GM12878 (cell line): ENCODE measurements around the gene VSTM1. TPM values are rescaled to one million over a fixed set of nuclear protein-coding genes. Genes with fewer than 3 reads are reported as not detected.
A peak's percentile ranks its signal among the peaks of the same experiment; 100 is the strongest.

Experiments used
- ATAC-seq: fragments of 200-7000 bp; cut with Tn5 transposase; 3 replicates; pipeline ENCODE4 v1.9.1; 2020; ENCODE audit warnings: mild to moderate bottlenecking, moderate library complexity
- BruUV-seq: library from RNA; stranded (reverse); fragments of 400-500 nt; replicated peaks from 2 replicates; lab custom pipeline; 2021; lab: Mats Ljungman, UMichigan
- CTCF ChIA-PET: fragments of 300-600 bp; sonication (Branson Sonifier 250); formaldehyde crosslinking; extraction: SDS; loops from one replicate; lab custom pipeline; 2021; ENCODE audit warnings: inconsistent platforms; lab: Yijun Ruan, JAX
- POLR2A ChIA-PET: fragments of 350-600 bp; formaldehyde crosslinking; extraction: SDS; loops from one replicate; lab custom pipeline; 2021; ENCODE audit warnings: inconsistent platforms; lab: Charles Lee
- RAD21 ChIA-PET: fragments of 300-600 bp; sonication (Branson Sonifier 250); formaldehyde crosslinking; loops from one replicate; lab custom pipeline; 2023; ENCODE audit warnings: antibody characterized with exemption; ENCODE audit not compliant: unreplicated experiment; lab: Charles Lee
- SMC1A ChIA-PET: fragments of 300-600 bp; sonication (Branson Sonifier 250); formaldehyde crosslinking; loops from one replicate; lab custom pipeline; 2023; ENCODE audit not compliant: unreplicated experiment, uncharacterized antibody; lab: Charles Lee
- DNase-seq: peaks from one replicate; pipeline ENCODE4 v3.0.0-alpha.2; 2011; ENCODE audit warnings: low read depth, low spot score
- FAIRE-seq: peaks from 3 replicates; lab custom pipeline; 2011; peaks lifted over from hg19 to GRCh38; lab: Jason Lieb, UNC
- H2AFZ ChIP-seq: 2 replicates; pipeline ENCODE4 v1.6.0; 2011; ENCODE audit warnings: low read depth, low read length, control low read depth; ENCODE audit not compliant: control insufficient read depth
- H3K27ac ChIP-seq: 2 replicates; pipeline ENCODE4 v1.5.1; 2011; ENCODE audit warnings: control low read depth; ENCODE audit not compliant: control insufficient read depth, insufficient read depth
- H3K27me3 ChIP-seq, 2 experiments: replicated peaks in 1 of 2; 2 replicates each; pipeline versions ENCODE4 v1.6.0 to v1.6.1; 2011; ENCODE audit warnings: low read length in 1 of 2; ENCODE audit not compliant: control insufficient read depth in 2 of 2, insufficient read depth in 2 of 2
- H3K36me3 ChIP-seq, 2 experiments: 2 replicates each; pipeline ENCODE4 v1.5.1; 2011; ENCODE audit warnings: low read length in 1 of 2; ENCODE audit not compliant: control insufficient read depth in 2 of 2, insufficient read depth in 2 of 2
- H3K4me1 ChIP-seq: 2 replicates; pipeline ENCODE4 v1.6.1; 2011; ENCODE audit warnings: mild to moderate bottlenecking, low read length, moderate library complexity, mixed read lengths; ENCODE audit not compliant: control insufficient read depth, insufficient read depth
- H3K4me2 ChIP-seq: 2 replicates; pipeline ENCODE4 v1.6.0; 2011; ENCODE audit warnings: control low read depth; ENCODE audit not compliant: control insufficient read depth, insufficient read depth
- H3K4me3 ChIP-seq: fragments of 200-600 bp; sonication (generic); 2 replicates; pipeline ENCODE4 v1.5.1; 2016
- H3K79me2 ChIP-seq: 2 replicates; pipeline ENCODE4 v1.6.0; 2011; ENCODE audit warnings: low read length; ENCODE audit not compliant: control insufficient read depth, insufficient read depth
- H3K9ac ChIP-seq: 2 replicates; pipeline ENCODE4 v1.8.0; 2011; ENCODE audit warnings: low read length, control low read depth, mixed read lengths; ENCODE audit not compliant: control insufficient read depth, insufficient read depth
- H3K9me3 ChIP-seq: replicated peaks from 3 replicates; pipeline ENCODE4 v1.5.1; 2011; ENCODE audit warnings: mild to moderate bottlenecking, low read length; ENCODE audit not compliant: control insufficient read depth, insufficient read depth
- H4K20me1 ChIP-seq: 2 replicates; pipeline ENCODE4 v1.6.0; 2011; ENCODE audit not compliant: control insufficient read depth, insufficient read depth
- BACH1 ChIP-seq: fragments of 450-650 bp; IDR thresholded peaks from 2 replicates; pipeline ENCODE4 v1.6.1; 2017; ENCODE audit warnings: mild to moderate bottlenecking, borderline replicate concordance
- MTA2 ChIP-seq: fragments of 450-650 bp; IDR thresholded peaks from 2 replicates; pipeline ENCODE4 v1.6.1; 2016; ENCODE audit warnings: low read depth, mild to moderate bottlenecking, moderate library complexity
- NKRF ChIP-seq: fragments of 450-650 bp; conservative IDR thresholded peaks from 2 replicates; pipeline ENCODE4 v1.6.1; 2017; ENCODE audit warnings: mild to moderate bottlenecking, moderate library complexity
- RAD51 ChIP-seq: fragments of 450-650 bp; IDR thresholded peaks from 2 replicates; pipeline ENCODE4 v1.6.1; 2016; ENCODE audit warnings: moderate library complexity, mild to moderate bottlenecking, inconsistent platforms
- YY1 ChIP-seq: IDR thresholded peaks from 2 replicates; pipeline ENCODE4 v1.6.1; 2011; ENCODE audit warnings: low read depth, mild to moderate bottlenecking, low read length
- ZNF622 ChIP-seq: fragments of 450-650 bp; IDR thresholded peaks from 2 replicates; pipeline ENCODE4 v1.6.1; 2017; ENCODE audit warnings: mild to moderate bottlenecking, inconsistent platforms
- WGBS: methylation state at CpG from one replicate; pipeline ENCODE4 v1.1.6; 2016; ENCODE audit warnings: low lambda C conversion rate; ENCODE audit not compliant: insufficient replicate concordance, insufficient coverage; ENCODE audit errors: missing lambda C conversion rate; 5-methylcytosine and 5-hydroxymethylcytosine counted together
- in situ Hi-C: fragments of 300-500 bp; cut with MboI; formaldehyde crosslinking; loops from 9 replicates; pipeline ENCODE4 v1.14.3; 2018; ENCODE audit warnings: mixed read lengths
- intact Hi-C: fragments of 100-400 bp; cut with micrococcal nuclease; formaldehyde crosslinking; loops from one replicate; pipeline ENCODE4 v1.14.2; 2022; ENCODE audit not compliant: unreplicated experiment
- polyA plus RNA-seq, 11 experiments: library from polyadenylated mRNA; depleted of rRNA in 4 of 11; unstranded in 6 of 11; stranded (reverse) in 5 of 11; fragments of >200 nt; fragmentation: Nextera tagmentation in 4 of 11; fragmentation: Illumina TruSeq in 1 of 11; extraction: Ambion mirVana in 4 of 11; extraction: Trizol in 1 of 11; gene quantifications; 1 replicate in 1 of 11; 2 replicates in 10 of 11; pipeline versions ENCODE4 v1.2.1 to v1.2.3, GENCODE V29; 2011 to 2016; ENCODE audit warnings: inconsistent platforms in 2 of 11, missing spikeins in 2 of 11, low read depth in 1 of 11
- total RNA-seq, 4 experiments: library from RNA; depleted of rRNA in 3 of 4; stranded (reverse); fragments of >200 nt in 3 of 4; fragmentation: Illumina TruSeq in 1 of 4; extraction: Trizol in 1 of 4; gene quantifications; 2 replicates each; pipeline versions ENCODE4 v1.2.1 to v1.2.3, GENCODE V29; 2013 to 2021
- TF ChIP-seq, protein P1 (sequence below), 3 experiments: IDR thresholded peaks in 2 of 3; conservative IDR thresholded peaks in 1 of 3; 2 replicates each; pipeline ENCODE4 v1.5.1; 2011; ENCODE audit warnings: low read depth in 3 of 3, low read length in 3 of 3, mild to moderate bottlenecking in 3 of 3, control low read depth in 2 of 3, moderate library complexity in 2 of 3, inconsistent platforms in 1 of 3, mixed read lengths in 1 of 3; ENCODE audit not compliant: control insufficient read depth in 2 of 3, insufficient read depth in 1 of 3; ENCODE audit errors: extremely low read depth in 1 of 3

Gene VSTM1
- total and polyA plus RNA-seq, 10 of the 15 experiments (the other 5 are each of a cell fraction or from before 2014, with no cell fraction given), result not detected

- no peak for TF ChIP-seq ZNF622
- no peak for TF ChIP-seq MTA2
- no peak for TF ChIP-seq BACH1
- no peak for TF ChIP-seq YY1
- no peak for TF ChIP-seq NKRF
Measured at GRCh38 chr19:54035215-54036178, 28.2 kb downstream of the VSTM1 start (continued).

- ChIA-PET SMC1A (no interaction called here), CTCF (interaction anchor here (0.5 to 0.8 kb wide), 3 partner anchors 93 to 273 kb away, joined by 3 to 4 read pairs (median 4); no protein-coding TSS in a partner anchor)
- no peaks in the 10 kb centered on the region for H3K36me3 ChIP-seq
- no peak for TF ChIP-seq RAD51
- TF ChIP-seq, protein P1, sequence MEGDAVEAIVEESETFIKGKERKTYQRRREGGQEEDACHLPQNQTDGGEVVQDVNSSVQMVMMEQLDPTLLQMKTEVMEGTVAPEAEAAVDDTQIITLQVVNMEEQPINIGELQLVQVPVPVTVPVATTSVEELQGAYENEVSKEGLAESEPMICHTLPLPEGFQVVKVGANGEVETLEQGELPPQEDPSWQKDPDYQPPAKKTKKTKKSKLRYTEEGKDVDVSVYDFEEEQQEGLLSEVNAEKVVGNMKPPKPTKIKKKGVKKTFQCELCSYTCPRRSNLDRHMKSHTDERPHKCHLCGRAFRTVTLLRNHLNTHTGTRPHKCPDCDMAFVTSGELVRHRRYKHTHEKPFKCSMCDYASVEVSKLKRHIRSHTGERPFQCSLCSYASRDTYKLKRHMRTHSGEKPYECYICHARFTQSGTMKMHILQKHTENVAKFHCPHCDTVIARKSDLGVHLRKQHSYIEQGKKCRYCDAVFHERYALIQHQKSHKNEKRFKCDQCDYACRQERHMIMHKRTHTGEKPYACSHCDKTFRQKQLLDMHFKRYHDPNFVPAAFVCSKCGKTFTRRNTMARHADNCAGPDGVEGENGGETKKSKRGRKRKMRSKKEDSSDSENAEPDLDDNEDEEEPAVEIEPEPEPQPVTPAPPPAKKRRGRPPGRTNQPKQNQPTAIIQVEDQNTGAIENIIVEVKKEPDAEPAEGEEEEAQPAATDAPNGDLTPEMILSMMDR (IDR thresholded peaks at IDR 0.05 in 2 of 3, conservative IDR thresholded peaks at IDR 0.05 in 1 of 3; ENCODE audit: control insufficient read depth in 2 of 3, extremely low read depth in 1 of 3, insufficient read depth in 1 of 3, low read depth in 3 of 3, low read length in 3 of 3), result 0 out of 6 replicates have a peak, but pooled peaks of 1 of the 3 experiments have one; percentile 5
- TF ChIP-seq, all 136 proteins: peak for 1
- ChIA-PET RAD21 (no interaction called here), POLR2A (no interaction called here)
- no TSS peak for BruUV-seq
- WGBS, result 22% methylated on average over 13 of the region's 13 CpGs
- no peak overlapping the region for H3K27ac ChIP-seq
- ATAC-seq (no peak), FAIRE-seq (no peak), DNase-seq (no peak)
- H3K27me3 ChIP-seq, result no peaks in the 10 kb centered on the region
- no peaks in the 10 kb centered on the region for H4K20me1 ChIP-seq
- no peak overlapping the region for H2AFZ ChIP-seq
- H3K4me3 ChIP-seq, result no peak overlapping the region
- in situ Hi-C loops, result no loop called here
- H3K4me2 ChIP-seq, result no peak overlapping the region
- H3K9ac ChIP-seq, result no peak overlapping the region
- H3K9me3 ChIP-seq, result no peaks in the 10 kb centered on the region; the same call in 2 of the 3 replicates
- no peaks in the 10 kb centered on the region for H3K79me2 ChIP-seq
- no peaks in the 10 kb centered on the region for H3K4me1 ChIP-seq
- intact Hi-C loops, result no loop called here
Measured at GRCh38 chr19:54030895-54031586, 32.7 kb downstream of the VSTM1 start.
